T-helper 2 cell (primary cell): ENCODE data around the gene HGS.

Experiments
- DNase-seq, 5 experiments: peaks; one replicate each; pipeline versions ENCODE4 v3.0.0 to v3.0.0-alpha.2; 2012 to 2022

The HGS gene

DNA sequence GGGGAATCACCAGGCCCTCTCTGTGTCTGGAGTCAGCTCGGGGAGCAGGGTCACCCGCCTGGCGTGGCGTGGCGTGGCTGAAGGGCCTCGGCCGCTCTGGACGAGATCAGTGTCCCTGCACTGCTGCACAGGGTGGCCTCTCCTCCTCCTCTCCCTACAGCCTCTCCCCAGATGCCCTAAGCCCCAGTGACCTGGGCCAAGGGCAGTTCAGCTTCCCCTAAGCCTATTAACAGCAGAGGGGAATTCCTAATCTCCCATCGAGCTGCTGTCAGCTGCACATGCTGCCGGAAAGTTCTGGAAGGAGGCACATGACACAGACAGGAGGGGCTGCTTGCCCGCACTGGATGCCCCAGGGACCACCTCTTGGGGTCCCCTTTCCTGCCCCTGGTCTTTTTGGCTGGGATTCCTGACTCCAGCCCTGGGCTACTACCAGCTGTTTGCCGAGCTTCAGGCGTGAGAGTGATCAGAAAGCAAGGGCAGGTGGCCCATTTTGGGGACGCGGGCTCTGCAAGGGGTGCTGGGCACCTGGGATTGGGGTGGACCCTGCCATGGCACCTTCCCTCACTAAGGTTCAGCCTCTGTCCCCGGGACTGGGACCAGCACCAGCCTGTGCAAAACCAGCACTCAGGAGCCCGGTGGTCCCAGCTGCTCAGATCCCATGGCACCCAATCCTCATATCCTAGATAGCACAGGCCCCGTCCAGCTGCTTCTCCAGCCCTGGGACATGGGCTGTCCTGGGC lies 28.3 kb upstream of the HGS start:
- DNase-seq: no peak

- DNase-seq: no peak
Measured at GRCh38 chr17:81656118-81656743, 27.6 kb upstream of the HGS start, which contains the start of gene PDE6G. Gene PDE6G, minus strand, starts transcription at chr17:81656542. Its CDS starts 3,237 bp downstream, at chr17:81653305.

DNA sequence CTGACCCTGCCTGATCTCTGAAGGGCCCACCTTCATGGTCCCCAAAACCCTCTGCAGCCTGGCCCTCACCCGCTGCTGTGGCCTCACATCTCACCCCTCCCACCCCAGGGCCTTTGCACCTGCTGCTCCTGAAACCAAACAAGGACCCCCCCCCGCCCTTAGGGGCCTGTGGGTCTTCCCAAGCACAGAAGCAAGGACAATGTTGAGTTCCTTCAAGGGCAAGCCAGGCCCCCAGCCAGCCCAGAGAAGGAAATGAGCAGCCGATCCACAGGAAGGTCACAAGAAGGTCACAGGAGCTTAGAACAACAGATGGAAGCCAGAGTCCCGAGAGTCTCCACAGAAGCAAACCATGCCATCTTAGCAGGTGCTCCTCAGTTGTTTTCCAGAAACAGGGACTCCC lies 27.0 kb upstream of the HGS start:
- DNase-seq: peak in 1 of 5 experiments; percentile 42

DNA sequence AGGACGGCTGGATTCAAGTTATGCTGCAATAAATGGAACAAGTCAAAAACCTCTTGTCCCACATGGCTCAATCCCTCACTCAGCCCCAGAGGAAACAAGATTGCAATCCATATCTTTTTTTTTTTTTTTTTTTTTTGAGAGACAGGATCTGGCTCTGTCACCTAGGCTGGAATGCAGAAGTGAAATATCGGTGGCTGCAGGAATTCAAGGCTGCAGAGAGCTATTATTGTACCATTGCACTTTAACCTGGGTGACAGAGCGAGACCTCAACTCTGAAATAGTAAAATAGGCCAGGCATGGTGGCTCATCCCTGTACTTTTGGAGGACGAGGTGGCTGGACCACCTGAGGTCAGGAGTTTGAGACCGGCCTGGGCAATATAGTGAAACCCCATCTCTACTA lies 24.8 kb upstream of the HGS start:
- DNase-seq: no peak

GRCh38 chr17:81660441-81660840 lies 23.4 kb upstream of the HGS start:
- DNase-seq: no peak

DNA sequence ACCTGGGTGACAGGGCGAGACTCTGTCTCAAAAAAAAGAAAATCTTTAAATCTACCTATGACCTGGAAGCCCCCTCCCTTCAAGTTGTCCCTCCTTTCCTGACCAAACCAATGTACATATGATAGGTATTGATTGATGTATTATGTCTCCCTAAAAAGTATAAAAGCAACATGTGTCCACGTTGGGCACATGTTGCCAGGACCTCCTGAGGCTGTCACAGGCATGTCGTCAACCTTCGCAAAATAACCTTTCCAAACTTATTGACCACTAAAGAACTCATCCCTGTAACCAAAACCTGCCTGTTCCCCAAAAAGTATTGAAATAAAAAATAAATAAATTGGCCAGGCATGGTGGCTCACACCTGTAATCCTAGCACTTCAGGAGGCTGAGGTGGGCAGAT lies 21.8 kb upstream of the HGS start:
- DNase-seq: no peak

DNA sequence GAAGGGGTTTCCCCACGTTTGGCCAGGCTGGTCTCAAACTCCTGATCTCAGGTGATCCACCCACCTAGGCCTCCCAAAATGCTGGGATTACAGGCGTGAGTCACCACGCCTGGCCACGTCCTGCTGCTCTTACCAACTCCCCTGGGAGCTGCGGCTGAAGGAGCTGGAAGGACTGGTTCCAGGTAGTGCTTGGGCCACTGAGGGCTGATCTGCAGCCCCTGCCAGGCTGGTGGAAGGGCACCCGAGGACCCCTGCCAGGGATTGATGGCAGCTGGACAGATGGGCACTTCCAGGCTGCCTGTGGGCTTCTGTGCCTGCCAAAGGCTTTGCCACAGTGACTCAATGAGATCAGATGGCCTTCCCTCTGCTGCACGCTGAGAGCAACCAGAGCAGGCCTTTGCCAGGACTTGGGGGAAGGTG lies 19.8 kb upstream of the HGS start:
- peak in 1 of 5 experiments; percentile 20 for DNase-seq

- peak in 4 of 5 experiments; percentile 9 to 78 (median 34) for DNase-seq
Measured at GRCh38 chr17:81665205-81666091, 18.4 kb upstream of the HGS start.

GRCh38 chr17:81666092-81666341 lies 17.8 kb upstream of the HGS start:
- peak in 2 of 5 experiments; percentile 21 to 51 for DNase-seq

GRCh38 chr17:81666342-81667191 lies 17.2 kb upstream of the HGS start, which contains the start of the genes CCDC137 and OXLD1:
Gene CCDC137, plus strand, starts transcription at chr17:81666737. Its CDS starts 30 bp downstream, at chr17:81666767.
Gene OXLD1, minus strand, starts transcription at chr17:81666605. Its CDS starts 28 bp downstream, at chr17:81666577.
- DNase-seq: peak; percentile 83 to 97 (median 89)

- DNase-seq: peak in 1 of 5 experiments; percentile 32
Measured at GRCh38 chr17:81667754-81668153, 16.1 kb upstream of the HGS start.

DNA sequence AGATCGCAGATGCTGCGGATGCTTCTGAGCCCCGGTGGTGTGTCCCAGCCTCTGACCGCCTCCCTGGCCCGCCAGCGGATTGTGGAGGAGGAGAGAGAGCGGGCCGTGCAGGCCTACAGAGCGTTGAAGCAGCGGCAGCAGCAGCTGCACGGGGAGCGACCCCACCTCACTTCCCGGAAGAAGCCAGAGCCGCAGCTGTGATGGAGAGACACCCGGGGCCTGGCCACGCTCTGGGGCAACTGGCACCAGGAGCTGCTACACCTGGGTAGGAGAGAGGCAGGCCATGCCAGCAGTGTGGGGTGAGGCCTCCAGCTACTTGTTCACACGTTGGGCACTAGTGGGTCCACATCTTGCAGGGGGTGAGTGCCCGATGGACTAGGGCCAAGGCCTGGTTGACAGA lies 11.3 kb upstream of the HGS start:
- DNase-seq: no peak

- DNase-seq: no peak
Measured at GRCh38 chr17:81672954-81673353, 10.9 kb upstream of the HGS start.

DNA sequence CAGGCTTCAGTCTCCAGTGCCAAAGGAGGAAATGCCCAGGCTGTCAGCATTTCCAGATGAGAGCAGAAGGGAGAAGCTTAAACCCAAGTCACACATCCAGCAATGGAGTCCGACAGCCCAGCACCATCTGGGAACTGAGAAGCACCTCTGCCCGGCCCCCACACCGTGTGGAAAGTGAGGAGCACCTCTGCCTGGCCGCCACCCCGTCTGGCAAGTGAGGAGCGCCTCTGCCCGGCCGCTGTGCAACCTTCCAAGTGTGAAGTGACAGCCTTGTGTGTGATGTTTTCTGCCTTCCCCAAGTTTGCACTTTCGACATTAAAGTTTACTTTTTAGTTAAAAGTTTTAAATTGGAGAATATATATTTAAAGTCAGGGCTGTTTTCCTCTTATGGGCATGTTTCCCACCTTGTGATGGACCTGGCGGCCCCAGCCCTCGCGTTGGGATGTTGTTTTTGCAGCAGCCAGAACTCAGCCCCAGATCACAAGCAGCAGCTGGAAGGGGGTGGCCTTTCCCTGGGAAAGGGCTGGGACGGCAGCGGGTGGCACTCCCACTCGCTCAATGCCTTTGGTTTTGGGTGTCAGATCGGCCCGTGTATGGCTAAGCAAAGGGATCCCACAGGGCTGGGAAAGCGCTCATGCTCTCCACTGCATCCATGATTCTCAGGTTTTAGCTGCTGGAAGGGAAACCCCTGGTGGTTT lies 10.1 kb upstream of the HGS start:
- DNase-seq: no peak

- peak in 2 of 5 experiments; percentile 10 to 29 for DNase-seq
Measured at GRCh38 chr17:81675515-81676221, 8.1 kb upstream of the HGS start.

- no peak for DNase-seq
Measured at GRCh38 chr17:81676906-81677305, 6.9 kb upstream of the HGS start.

GRCh38 chr17:81680150-81680549 lies 3.7 kb upstream of the HGS start:
- DNase-seq: no peak

- DNase-seq: no peak
Measured at GRCh38 chr17:81681672-81682071, 2.1 kb upstream of the HGS start.

GRCh38 chr17:81682565-81683207 lies 1.1 kb upstream of the HGS start:
- DNase-seq: no peak

GRCh38 chr17:81683208-81683583 lies 615 bp upstream of the HGS start:
- DNase-seq: no peak
